SK-N-SH (cell line): ENCODE data around the gene GOT1. TPM values are rescaled to one million over a fixed set of nuclear protein-coding genes. Genes with fewer than 3 reads are reported as not detected.

Experiments used
- CTCF ChIA-PET: fragments of 300-600, 350-600 bp; formaldehyde crosslinking; extraction: SDS; loops from one replicate; lab custom pipeline; 2021; lab: Yijun Ruan, JAX
- POLR2A ChIA-PET: fragments of 350-600 bp; sonication (Branson Sonifier 250); formaldehyde crosslinking; extraction: SDS; loops from one replicate; lab custom pipeline; 2020; ENCODE audit warnings: antibody characterized with exemption, inconsistent platforms; lab: Yijun Ruan, JAX
- DNase-seq: peaks from one replicate; pipeline ENCODE4 v3.0.0; 2012
- H2AFZ ChIP-seq: fragments of 200-600 bp; sonication (generic); 2 replicates; pipeline ENCODE4 v1.8.1; 2016; ENCODE audit warnings: antibody characterized with exemption, mild to moderate bottlenecking, low read depth
- H3F3A ChIP-seq: fragments of 200-600 bp; sonication (generic); replicated peaks from 2 replicates; pipeline ENCODE3; 2016; ENCODE audit warnings: antibody characterized with exemption, mild to moderate bottlenecking; ENCODE audit not compliant: insufficient read depth
- H3K27ac ChIP-seq, 2 experiments: fragments of 200-500 bp in 1 of 2; fragments of 200-600 bp in 1 of 2; sonication (Bioruptor generic) in 1 of 2; sonication (generic), shearing (Covaris generic) in 1 of 2; 2 replicates each; pipeline versions ENCODE4 v1.5.1 to v1.6.1; 2014 to 2016; ENCODE audit warnings: low read depth in 2 of 2, inconsistent platforms in 1 of 2, low read length in 1 of 2, mild to moderate bottlenecking in 1 of 2, mixed read lengths in 1 of 2
- H3K27me3 ChIP-seq: fragments of 200-600 bp; sonication (generic), shearing (Covaris generic); 2 replicates; pipeline ENCODE4 v1.6.1; 2016; ENCODE audit warnings: mixed run types; ENCODE audit not compliant: insufficient read depth
- H3K36me3 ChIP-seq, 2 experiments: fragments of 200-500 bp in 1 of 2; fragments of 200-600 bp in 1 of 2; sonication (Bioruptor generic) in 1 of 2; sonication (generic) in 1 of 2; replicated peaks in 1 of 2; 2 replicates each; pipeline versions ENCODE3 to v1.5.1; 2014 to 2016; ENCODE audit warnings: low read length in 1 of 2, mild to moderate bottlenecking in 1 of 2; ENCODE audit not compliant: insufficient read depth in 2 of 2, control insufficient read depth in 1 of 2
- H3K4me1 ChIP-seq, 2 experiments: fragments of 200-500 bp in 1 of 2; fragments of 200-600 bp in 1 of 2; sonication (Bioruptor generic) in 1 of 2; sonication (generic), shearing (Covaris generic) in 1 of 2; 2 replicates each; pipeline versions ENCODE4 v1.5.1 to v1.6.1; 2014 to 2016; ENCODE audit warnings: low read depth in 1 of 2, low read length in 1 of 2, mixed run types in 1 of 2; ENCODE audit not compliant: insufficient read depth in 2 of 2, control insufficient read depth in 1 of 2
- H3K4me2 ChIP-seq: fragments of 200-600 bp; sonication (generic), shearing (Covaris generic); 2 replicates; pipeline ENCODE4 v1.6.1; 2017; ENCODE audit warnings: mixed run types
- H3K4me3 ChIP-seq, 2 experiments: fragments of 200-500 bp in 1 of 2; fragments of 200-600 bp in 1 of 2; sonication (Bioruptor generic) in 1 of 2; sonication (generic), shearing (Covaris generic) in 1 of 2; 2 replicates each; pipeline versions ENCODE4 v1.5.1 to v1.8.1; 2014 to 2016; ENCODE audit warnings: low read depth in 2 of 2, inconsistent platforms in 1 of 2, low read length in 1 of 2, mild to moderate bottlenecking in 1 of 2, mixed read lengths in 1 of 2, moderate library complexity in 1 of 2
- H3K79me2 ChIP-seq: fragments of 200-600 bp; sonication (generic); 2 replicates; pipeline ENCODE4 v1.8.1; 2017; ENCODE audit warnings: mild to moderate bottlenecking; ENCODE audit not compliant: insufficient read depth
- H3K9ac ChIP-seq: fragments of 200-600 bp; sonication (generic); 2 replicates; pipeline ENCODE4 v1.6.1; 2017; ENCODE audit warnings: mixed run types
- H3K9me2 ChIP-seq: fragments of 200-600 bp; sonication (generic); 2 replicates; pipeline ENCODE4 v1.6.1; 2017; ENCODE audit warnings: mixed run types
- H3K9me3 ChIP-seq: fragments of 200-600 bp; sonication (generic); 2 replicates; pipeline ENCODE4 v1.6.1; 2017; ENCODE audit warnings: mixed run types, mild to moderate bottlenecking, moderate library complexity
- H4K20me1 ChIP-seq: fragments of 200-600 bp; sonication (generic); 2 replicates; pipeline ENCODE4 v1.6.1; 2017; ENCODE audit warnings: mild to moderate bottlenecking, mixed run types; ENCODE audit not compliant: insufficient read depth
- CHD2 ChIP-seq: fragments of 150-350 bp; IDR thresholded peaks from 2 replicates; pipeline ENCODE4 v1.6.1; 2018; ENCODE audit warnings: low read length; ENCODE audit not compliant: partially characterized antibody
- CTCF ChIP-seq: fragments of 200-600 bp; sonication (generic); IDR thresholded peaks from 2 replicates; pipeline ENCODE4 v1.6.1; 2017; ENCODE audit warnings: antibody characterized with exemption, mild to moderate bottlenecking, moderate library complexity
- ELF1 ChIP-seq: IDR thresholded peaks from 2 replicates; pipeline ENCODE4 v1.4.0; 2012
- EZH2phosphoT487 ChIP-seq: fragments of 200-600 bp; sonication (generic); IDR thresholded peaks from 2 replicates; pipeline ENCODE4 v1.6.1; 2017; ENCODE audit warnings: low read depth, mixed run types, mild to moderate bottlenecking, antibody characterized with exemption, moderate library complexity, borderline replicate concordance
- FOXJ3 ChIP-seq: sonication (generic); formaldehyde crosslinking; IDR thresholded peaks from 2 replicates; pipeline ENCODE4 v1.5.1; 2020; ENCODE audit warnings: mild to moderate bottlenecking, missing genetic modification reagents
- FOXM1 ChIP-seq: IDR thresholded peaks from 2 replicates; pipeline ENCODE4 v1.4.0; 2012; ENCODE audit warnings: low read depth, mild to moderate bottlenecking
- GABPA ChIP-seq: IDR thresholded peaks from 2 replicates; pipeline ENCODE4 v1.4.0; 2012; ENCODE audit warnings: low read depth, mild to moderate bottlenecking
- GATA2 ChIP-seq: sonication (generic); formaldehyde crosslinking; IDR thresholded peaks from 2 replicates; pipeline ENCODE4 v1.5.0; 2020; ENCODE audit warnings: mild to moderate bottlenecking, missing genetic modification reagents
- NRF1 ChIP-seq: IDR thresholded peaks from 2 replicates; pipeline ENCODE4 v1.6.1; 2012; ENCODE audit warnings: low read depth, mild to moderate bottlenecking, low read length
- RAD21 ChIP-seq: IDR thresholded peaks from 2 replicates; pipeline ENCODE4 v1.6.1; 2012; ENCODE audit warnings: mild to moderate bottlenecking, low read length
- RFX5 ChIP-seq: IDR thresholded peaks from 2 replicates; pipeline ENCODE4 v1.6.1; 2012; ENCODE audit warnings: mild to moderate bottlenecking, improper control_type of control experiment, low read length
- RXRA ChIP-seq: IDR thresholded peaks from 2 replicates; pipeline ENCODE4 v1.4.0; 2012; ENCODE audit warnings: low read depth, mild to moderate bottlenecking, borderline replicate concordance
- SIN3A ChIP-seq: IDR thresholded peaks from 2 replicates; pipeline ENCODE4 v1.6.1; 2012; ENCODE audit warnings: low read depth, mild to moderate bottlenecking, low read length, moderate library complexity, borderline replicate concordance
- SMC3 ChIP-seq: IDR thresholded peaks from 2 replicates; pipeline ENCODE4 v1.6.1; 2012; ENCODE audit warnings: low read depth, low read length, improper control_type of control experiment
- TEAD4 ChIP-seq: IDR thresholded peaks from 2 replicates; pipeline ENCODE4 v1.4.0; 2012; ENCODE audit warnings: mild to moderate bottlenecking, borderline replicate concordance; ENCODE audit not compliant: insufficient read depth
- WGBS: methylation state at CpG from one replicate; pipeline ENCODE4 v1.1.6; 2017; ENCODE audit warnings: low lambda C conversion rate; 5-methylcytosine and 5-hydroxymethylcytosine counted together
- polyA plus RNA-seq, 3 experiments: library from polyadenylated mRNA; depleted of rRNA; stranded (reverse); fragments of >200 nt; gene quantifications; 2 replicates each; pipeline ENCODE4 v1.2.3, GENCODE V29; 2012
- TF ChIP-seq, protein P1 (sequence below): fragments of 150-350 bp; IDR thresholded peaks from 2 replicates; pipeline ENCODE4 v1.6.1; 2016; ENCODE audit warnings: mild to moderate bottlenecking, low read depth, low read length
- TF ChIP-seq, protein P2 (sequence below): IDR thresholded peaks from 2 replicates; pipeline ENCODE4 v1.4.0; 2012; ENCODE audit warnings: low read depth, borderline replicate concordance
- TF ChIP-seq, protein P3 (sequence below): IDR thresholded peaks from 2 replicates; pipeline ENCODE4; 2012
- TF ChIP-seq, protein P4 (sequence below): IDR thresholded peaks from 2 replicates; pipeline ENCODE4 v1.4.0; 2012; ENCODE audit warnings: low read depth

Gene GOT1
- polyA plus RNA-seq, 1 of the 3 experiments (the other 2 are of a cell fraction), result 9.8 TPM

- TF ChIP-seq SIN3A (no peak), RFX5 (no peak), FOXJ3 (CRISPR knock-in tag) (no peak), SMC3 (no peak), CHD2 (no peak), RXRA (no peak)
- TF ChIP-seq, protein P1, sequence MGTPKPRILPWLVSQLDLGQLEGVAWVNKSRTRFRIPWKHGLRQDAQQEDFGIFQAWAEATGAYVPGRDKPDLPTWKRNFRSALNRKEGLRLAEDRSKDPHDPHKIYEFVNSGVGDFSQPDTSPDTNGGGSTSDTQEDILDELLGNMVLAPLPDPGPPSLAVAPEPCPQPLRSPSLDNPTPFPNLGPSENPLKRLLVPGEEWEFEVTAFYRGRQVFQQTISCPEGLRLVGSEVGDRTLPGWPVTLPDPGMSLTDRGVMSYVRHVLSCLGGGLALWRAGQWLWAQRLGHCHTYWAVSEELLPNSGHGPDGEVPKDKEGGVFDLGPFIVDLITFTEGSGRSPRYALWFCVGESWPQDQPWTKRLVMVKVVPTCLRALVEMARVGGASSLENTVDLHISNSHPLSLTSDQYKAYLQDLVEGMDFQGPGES, result no peak
- TF ChIP-seq, all 33 proteins: peak for 0
Measured at GRCh38 chr10:99372546-99373271, 57.7 kb downstream of the GOT1 start (continued).

DNA sequence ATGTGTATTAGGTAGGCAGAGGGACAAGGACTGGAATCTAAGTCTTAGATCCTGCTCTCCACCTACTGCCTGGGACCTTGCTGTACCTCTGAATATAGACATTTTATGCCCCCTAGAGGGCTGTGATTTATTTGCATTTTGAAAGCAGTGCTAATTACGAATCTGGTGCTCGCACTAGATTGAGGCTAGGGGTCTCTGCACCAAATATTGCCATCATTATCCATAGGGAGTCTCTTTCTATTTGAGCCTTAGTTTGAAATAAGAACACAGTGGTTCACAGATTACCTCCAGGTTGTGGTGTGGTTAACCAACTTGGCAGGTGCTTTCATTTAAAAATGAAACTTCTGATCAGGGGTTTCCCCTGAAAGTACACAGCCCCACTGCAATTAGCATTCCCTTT lies 59.4 kb downstream of the GOT1 start:
- H2AFZ ChIP-seq, result no peak overlapping the region
- CTCF ChIA-PET, result interaction anchor here (1.3 to 2.7 kb wide), 2 partner anchors 11 to 903 kb away, joined by 3 to 8 read pairs; no protein-coding TSS in a partner anchor
- POLR2A ChIA-PET, result no interaction called here
- no peaks in the 10 kb centered on the region for H3K79me2 ChIP-seq
- no peaks in the 10 kb centered on the region for H3K27me3 ChIP-seq
- no peak overlapping the region for H3K4me3 ChIP-seq
- WGBS, result 14% methylated on average over 2 of the region's 2 CpGs
- H3K9ac ChIP-seq, result no peak overlapping the region
- no peaks in the 10 kb centered on the region for H3K9me2 ChIP-seq
- H3K4me1 ChIP-seq, result peaks cover 9% of the 10 kb centered on the region in 2 experiments; a peak in 2 of 4 replicates
- H3K27ac ChIP-seq, result no peak overlapping the region
- H3K36me3 ChIP-seq, result no peaks in the 10 kb centered on the region
- H3K4me2 ChIP-seq, result no peak overlapping the region
- DNase-seq, result peak; percentile 56
- H3F3A ChIP-seq, result no peaks in the 10 kb centered on the region
- no peaks in the 10 kb centered on the region for H3K9me3 ChIP-seq
- TF ChIP-seq SMC3, result peak; percentile 38; the same call in 1 of the 2 replicates
- TF ChIP-seq RAD21, result peak; percentile 77
- TF ChIP-seq ELF1, result no peak
- TF ChIP-seq FOXM1, result no peak
- no peak for TF ChIP-seq NRF1
- peak; percentile 56 for TF ChIP-seq CTCF
- TF ChIP-seq, protein P2, sequence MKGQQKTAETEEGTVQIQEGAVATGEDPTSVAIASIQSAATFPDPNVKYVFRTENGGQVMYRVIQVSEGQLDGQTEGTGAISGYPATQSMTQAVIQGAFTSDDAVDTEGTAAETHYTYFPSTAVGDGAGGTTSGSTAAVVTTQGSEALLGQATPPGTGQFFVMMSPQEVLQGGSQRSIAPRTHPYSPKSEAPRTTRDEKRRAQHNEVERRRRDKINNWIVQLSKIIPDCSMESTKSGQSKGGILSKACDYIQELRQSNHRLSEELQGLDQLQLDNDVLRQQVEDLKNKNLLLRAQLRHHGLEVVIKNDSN, result no peak
- no peak for TF ChIP-seq GABPA
- TF ChIP-seq EZH2phosphoT487, result no peak
- no peak for TF ChIP-seq RFX5
- no peak for TF ChIP-seq TEAD4
- no peak for TF ChIP-seq GATA2
- TF ChIP-seq, protein P3, sequence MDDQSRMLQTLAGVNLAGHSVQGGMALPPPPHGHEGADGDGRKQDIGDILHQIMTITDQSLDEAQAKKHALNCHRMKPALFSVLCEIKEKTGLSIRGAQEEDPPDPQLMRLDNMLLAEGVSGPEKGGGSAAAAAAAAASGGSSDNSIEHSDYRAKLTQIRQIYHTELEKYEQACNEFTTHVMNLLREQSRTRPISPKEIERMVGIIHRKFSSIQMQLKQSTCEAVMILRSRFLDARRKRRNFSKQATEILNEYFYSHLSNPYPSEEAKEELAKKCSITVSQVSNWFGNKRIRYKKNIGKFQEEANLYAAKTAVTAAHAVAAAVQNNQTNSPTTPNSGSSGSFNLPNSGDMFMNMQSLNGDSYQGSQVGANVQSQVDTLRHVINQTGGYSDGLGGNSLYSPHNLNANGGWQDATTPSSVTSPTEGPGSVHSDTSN, result no peak
- TF ChIP-seq, protein P4, sequence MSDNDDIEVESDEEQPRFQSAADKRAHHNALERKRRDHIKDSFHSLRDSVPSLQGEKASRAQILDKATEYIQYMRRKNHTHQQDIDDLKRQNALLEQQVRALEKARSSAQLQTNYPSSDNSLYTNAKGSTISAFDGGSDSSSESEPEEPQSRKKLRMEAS, result no peak
- no peaks in the 10 kb centered on the region for H4K20me1 ChIP-seq
